OCI-LY1 (cell line): ENCODE data around the gene TGM5.

ENCODE experiments used
- CTCF ChIP-seq: fragments of 200-600 bp; sonication (generic), shearing (Covaris generic); IDR thresholded peaks from 2 replicates; pipeline ENCODE4 v1.5.1; 2017; ENCODE audit warnings: mild to moderate bottlenecking, antibody characterized with exemption, low read length, moderate library complexity, mixed read lengths
- EZH2 ChIP-seq: fragments of 200-600 bp; sonication (generic), shearing (Covaris generic); IDR thresholded peaks from 2 replicates; pipeline ENCODE4 v1.8.0; 2017; ENCODE audit warnings: borderline replicate concordance, mixed run types, mild to moderate bottlenecking, antibody characterized with exemption, low read length, moderate library complexity, mixed read lengths

GRCh38 chr15:43256341-43256740 lies 10.4 kb downstream of the TGM5 start:
- TF ChIP-seq CTCF (no peak), EZH2 (no peak)
